ENCODE results near the gene BCKDK. TPM values are rescaled to one million over a fixed set of nuclear protein-coding genes. Genes with fewer than 3 reads are reported as not detected.

The BCKDK gene
- total and polyA plus RNA-seq, 2 of the 8 experiments (the other 6 are each of a cell fraction or from before 2014, with no cell fraction given): 49.6 to 77.1 TPM

GRCh38 chr16:31117384-31118222, 9.4 kb downstream of the BCKDK start, which contains the start of gene KAT8 (continued):
- TF ChIP-seq HDAC2 (IDR thresholded peaks at IDR 0.05; ENCODE audit: borderline replicate concordance in 1 of 2, low read depth in 2 of 2, low read length in 2 of 2) (0 out of 4 replicates have a peak, but pooled peaks of 1 of the 2 experiments have one; percentile 36), POLR2AphosphoS5 (IDR thresholded peaks at IDR 0.05; ENCODE audit: low read depth, low read length) (peak; percentile 92), SIRT6 (IDR thresholded peaks at IDR 0.05; ENCODE audit: low read length) (no peak), HDAC6 (IDR thresholded peaks at IDR 0.05; ENCODE audit: low read depth, low read length) (no peak), JUND (IDR thresholded peaks at IDR 0.05; ENCODE audit: low read length) (no peak; the same call in 1 of the 2 replicates), RAD21 (IDR thresholded peaks at IDR 0.05 in 1 of 2, conservative IDR thresholded peaks at IDR 0.05 in 1 of 2; ENCODE audit: low read depth in 2 of 2, low read length in 2 of 2) (peak in 1 of 2 experiments; percentile 13; a peak in 1 of 4 replicates), POLR2A (IDR thresholded peaks at IDR 0.05; ENCODE audit: control extremely low read depth in 1 of 2, low read depth in 2 of 2, low read length in 2 of 2) (peak; percentile 62 to 95), EZH2 (IDR thresholded peaks at IDR 0.05; ENCODE audit: low read depth, low read length, severe bottlenecking) (no peak), SUZ12 (IDR thresholded peaks at IDR 0.05; ENCODE audit: low read length) (no peak)
